Measurements from ENCODE around the gene CALCR.
"Not testable (repeated sequence)": the region's sequence is repeated elsewhere in the genome, so short reads cannot be mapped to it uniquely, and the experiment has no call there.

CALCR gene

DNA sequence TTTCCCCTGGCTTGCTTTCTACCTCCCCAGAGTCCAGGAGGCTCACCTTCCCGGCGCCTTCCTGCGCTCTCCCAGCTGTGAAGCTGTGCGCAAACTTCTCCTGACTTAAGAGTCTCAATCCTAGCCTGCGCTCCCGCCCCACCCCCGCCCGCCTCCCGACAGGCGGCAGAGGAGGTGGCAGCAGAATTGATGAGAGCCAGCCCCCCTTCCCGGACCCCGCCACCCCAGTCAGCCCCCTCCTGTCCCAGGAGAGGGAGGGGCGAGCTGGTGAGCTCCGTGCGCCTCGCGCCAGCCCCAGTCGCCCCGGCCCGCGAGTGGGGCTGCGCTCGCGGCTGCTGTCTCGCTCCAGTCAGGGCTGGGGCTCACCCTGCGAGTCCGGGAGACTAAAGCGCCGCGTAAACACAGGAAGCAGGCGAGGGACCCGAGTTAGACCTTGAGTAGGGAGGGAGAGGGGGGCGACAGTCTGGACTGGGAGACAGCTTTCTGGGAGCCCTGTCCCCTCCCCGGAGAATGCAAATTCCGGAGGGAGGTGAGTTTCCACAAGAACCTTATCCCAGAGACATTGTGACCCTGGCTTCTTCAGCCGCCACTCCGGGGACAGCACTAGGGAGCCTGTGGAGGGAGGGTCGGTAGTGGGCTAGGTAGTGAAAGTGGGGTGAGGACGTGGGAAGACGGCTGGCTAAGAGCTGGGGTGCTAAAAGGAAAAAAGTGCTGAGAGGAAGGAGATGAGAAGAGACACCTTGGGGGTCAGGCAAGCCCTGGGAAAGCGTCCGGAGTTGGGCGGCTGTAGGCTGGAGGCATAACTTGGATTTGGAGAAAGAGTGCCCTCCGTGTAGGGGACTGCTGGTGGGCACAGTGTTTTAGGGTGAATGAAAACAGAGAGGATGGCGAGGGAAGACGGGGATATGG, at the start of gene CALCR:
CALCR (minus strand) TSS at position 79 of the 909 bp plus-strand sequence. CDS start 87,743 bp downstream, outside the sequence.
- H3K4me3 Mint-ChIP-seq: peak within 1 kb of the TSS in 1 of 2 donors; percentile 33
- no peaks in the 10 kb centered on the region for H3K9me3 Mint-ChIP-seq
- ATAC-seq: peak; percentile 35

DNA sequence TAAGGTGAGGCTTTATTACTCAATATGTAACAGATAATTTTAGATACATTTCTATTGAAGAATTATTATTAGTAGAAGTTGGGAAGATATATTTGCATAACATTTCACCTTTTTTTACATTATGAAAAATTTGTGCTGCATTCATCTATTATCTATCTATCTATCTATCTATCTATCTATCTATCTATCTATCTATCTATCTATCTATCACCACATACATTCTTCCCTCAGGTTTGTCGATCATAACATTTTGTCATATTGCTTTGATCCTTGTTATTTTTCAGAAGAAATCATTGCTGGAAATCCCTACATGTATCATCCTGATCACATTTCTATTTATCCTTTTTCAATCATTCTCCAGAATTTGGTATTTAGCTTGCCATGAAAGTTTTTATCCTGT, 49.3 kb upstream of the CALCR start:
- Mint-ChIP-seq H3K4me3 (no peak overlapping the region), H3K9me3 (peaks cover 6 to 7% of the 10 kb centered on the region in 2 donors), H3K27me3 (no peaks in the 10 kb centered on the region), H3K27ac (no peak overlapping the region), H3K4me1 (no peaks in the 10 kb centered on the region)
- DNase-seq (no peak), ATAC-seq (no peak)

More for the DNA sequence above, at the start of gene CALCR:
- Mint-ChIP-seq H3K4me1 (peaks cover 4% of the 10 kb centered on the region), H3K27ac (no peak within 1 kb of the TSS), H3K27me3 (peaks cover 45% of the 10 kb centered on the region)
- no peak for DNase-seq

DNA sequence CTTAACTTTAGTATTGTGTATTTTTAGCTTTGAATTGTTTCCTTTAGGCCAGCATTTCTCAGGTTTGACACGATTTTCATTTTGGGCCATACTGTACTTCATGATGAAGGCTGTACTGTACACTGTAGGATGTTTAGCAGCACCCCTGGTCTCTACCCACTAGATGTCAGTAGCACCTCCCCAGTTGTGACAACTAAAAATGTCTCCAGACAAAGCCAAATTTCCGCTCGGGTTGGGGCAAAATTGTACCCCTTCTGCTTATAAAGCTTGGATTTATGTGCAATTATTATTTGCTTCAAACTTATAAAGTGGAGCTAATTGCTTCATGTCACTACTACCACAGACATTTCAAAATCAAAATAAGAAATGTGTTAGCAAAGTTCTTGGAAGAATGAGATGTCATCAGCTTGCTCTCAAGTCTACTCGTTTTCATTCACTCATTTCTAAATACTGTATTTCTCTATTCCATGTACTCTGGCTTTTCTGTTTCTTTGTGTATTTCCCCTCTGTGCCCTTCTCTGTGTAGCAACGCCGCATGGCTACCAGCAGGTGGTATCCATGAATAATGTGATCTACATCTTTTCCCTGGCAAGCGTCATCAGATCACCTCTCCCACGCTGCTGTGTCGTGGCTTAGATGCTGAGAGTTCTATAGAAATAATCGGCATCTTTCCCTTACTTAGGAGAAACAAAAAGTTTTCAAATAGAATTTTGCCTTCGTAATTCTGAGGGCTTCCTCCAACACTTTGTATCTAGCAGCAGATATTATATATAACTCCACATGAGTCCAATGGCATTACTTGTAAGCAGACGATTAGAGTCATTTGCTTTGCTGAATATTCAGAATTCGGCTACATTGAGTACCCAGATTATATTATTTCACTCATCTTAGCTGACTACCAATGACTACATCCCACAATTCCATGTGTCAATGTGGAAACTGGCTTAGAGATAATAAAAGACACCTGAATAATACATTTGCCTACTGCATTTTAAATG, 47.8 kb upstream of the CALCR start:
- Mint-ChIP-seq H3K9me3 (peaks cover 6 to 7% of the 10 kb centered on the region in 2 donors), H3K27ac (no peak overlapping the region), H3K27me3 (no peaks in the 10 kb centered on the region), H3K4me1 (no peaks in the 10 kb centered on the region), H3K4me3 (no peak overlapping the region)
- ATAC-seq: no peak
- DNase-seq: no peak

DNA sequence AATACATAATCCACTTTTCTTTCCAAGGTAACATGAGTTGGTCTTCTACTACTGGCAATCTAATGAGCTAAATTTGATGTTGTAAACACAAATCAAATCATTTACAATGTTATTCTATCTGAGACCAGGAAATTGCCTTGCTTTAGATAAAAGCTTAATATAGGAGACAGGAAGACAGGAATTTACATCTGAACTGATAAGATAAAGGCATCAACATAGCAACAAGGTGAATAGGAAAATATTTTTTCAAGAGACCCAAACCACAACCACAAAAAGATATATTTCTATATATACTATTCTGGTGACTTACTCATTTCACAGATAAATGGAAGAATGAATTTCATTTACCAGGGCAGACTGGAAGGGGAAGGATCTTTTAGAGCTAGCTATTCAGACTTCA, 46.3 kb upstream of the CALCR start:
- no peaks in the 10 kb centered on the region for H3K4me1 Mint-ChIP-seq
- H3K27me3 Mint-ChIP-seq: no peaks in the 10 kb centered on the region
- DNase-seq: no peak
- no peak for ATAC-seq
- H3K4me3 Mint-ChIP-seq: no peak overlapping the region
- H3K9me3 Mint-ChIP-seq: no peaks in the 10 kb centered on the region
- H3K27ac Mint-ChIP-seq: no peak overlapping the region

DNA sequence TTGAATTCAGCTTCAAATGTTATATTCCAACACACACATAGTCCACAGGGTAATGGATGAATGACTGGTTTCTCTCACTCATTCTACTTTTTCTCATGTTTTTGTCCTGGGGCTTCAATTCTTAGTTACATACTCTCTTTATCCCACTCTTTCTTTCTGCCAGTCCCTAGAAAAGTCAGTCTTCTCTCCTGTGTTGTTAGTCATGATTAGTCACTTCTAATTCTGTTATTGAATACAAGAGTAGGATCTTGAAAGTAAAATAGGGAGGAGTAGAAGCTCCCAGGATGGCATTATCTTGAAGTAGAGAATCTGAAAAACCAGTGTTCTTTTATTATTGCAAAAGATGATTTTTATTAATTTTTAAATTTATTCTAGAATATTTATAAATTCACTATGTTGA, 45.5 kb upstream of the CALCR start:
- no peak overlapping the region for H3K27ac Mint-ChIP-seq
- H3K4me3 Mint-ChIP-seq: no peak overlapping the region
- no peak for ATAC-seq
- no peaks in the 10 kb centered on the region for H3K27me3 Mint-ChIP-seq
- H3K4me1 Mint-ChIP-seq: no peaks in the 10 kb centered on the region
- H3K9me3 Mint-ChIP-seq: no peaks in the 10 kb centered on the region
- DNase-seq: no peak

DNA sequence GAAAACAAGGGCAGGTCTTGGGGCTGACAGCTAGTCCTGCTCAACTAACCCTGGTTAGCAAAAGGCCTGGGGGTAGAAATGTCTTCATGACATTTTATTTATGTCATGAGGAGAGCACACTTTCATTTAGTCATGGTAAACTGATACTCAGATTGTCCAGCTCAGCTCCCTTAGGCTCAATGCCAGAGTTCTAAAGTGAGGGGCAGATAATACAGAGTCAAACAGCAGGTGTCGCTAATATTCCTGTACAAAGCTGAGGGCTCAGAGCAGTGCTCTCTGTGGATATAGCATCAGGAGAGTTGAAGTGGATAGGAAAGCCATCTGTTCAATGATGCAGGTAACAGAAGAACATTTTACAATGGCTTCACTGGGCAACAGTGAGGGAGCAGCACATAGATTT, 26.8 kb upstream of the CALCR start:
- H3K4me3 Mint-ChIP-seq: no peak overlapping the region
- no peak overlapping the region for H3K27ac Mint-ChIP-seq
- ATAC-seq (no peak), DNase-seq (no peak)
- H3K4me1 Mint-ChIP-seq: no peaks in the 10 kb centered on the region
- no peaks in the 10 kb centered on the region for H3K27me3 Mint-ChIP-seq
- H3K9me3 Mint-ChIP-seq: no peaks in the 10 kb centered on the region

DNA sequence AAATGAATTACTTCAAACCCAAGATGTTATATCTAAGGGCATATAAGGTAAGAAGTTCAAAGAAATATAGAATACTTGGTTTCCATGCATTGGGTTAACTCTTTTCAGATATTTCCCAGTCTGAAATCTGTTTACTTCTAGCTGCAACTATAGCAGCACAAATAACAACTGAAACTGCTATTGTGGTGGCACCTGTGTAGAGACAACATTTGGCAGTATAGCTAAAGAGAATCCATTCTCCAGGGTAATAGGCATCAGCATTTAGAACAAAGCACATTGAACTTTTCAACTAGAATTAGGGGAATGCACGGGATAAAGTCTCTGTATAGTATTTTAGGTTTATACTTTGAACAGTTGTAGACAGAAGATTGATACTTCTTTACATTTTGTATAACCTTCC, 19.7 kb upstream of the CALCR start:
- DNase-seq (no peak), ATAC-seq (no peak)
- H3K4me3 Mint-ChIP-seq: no peak overlapping the region
- no peaks in the 10 kb centered on the region for H3K27me3 Mint-ChIP-seq
- no peaks in the 10 kb centered on the region for H3K9me3 Mint-ChIP-seq
- H3K27ac Mint-ChIP-seq: no peak overlapping the region
- H3K4me1 Mint-ChIP-seq: no peaks in the 10 kb centered on the region

DNA sequence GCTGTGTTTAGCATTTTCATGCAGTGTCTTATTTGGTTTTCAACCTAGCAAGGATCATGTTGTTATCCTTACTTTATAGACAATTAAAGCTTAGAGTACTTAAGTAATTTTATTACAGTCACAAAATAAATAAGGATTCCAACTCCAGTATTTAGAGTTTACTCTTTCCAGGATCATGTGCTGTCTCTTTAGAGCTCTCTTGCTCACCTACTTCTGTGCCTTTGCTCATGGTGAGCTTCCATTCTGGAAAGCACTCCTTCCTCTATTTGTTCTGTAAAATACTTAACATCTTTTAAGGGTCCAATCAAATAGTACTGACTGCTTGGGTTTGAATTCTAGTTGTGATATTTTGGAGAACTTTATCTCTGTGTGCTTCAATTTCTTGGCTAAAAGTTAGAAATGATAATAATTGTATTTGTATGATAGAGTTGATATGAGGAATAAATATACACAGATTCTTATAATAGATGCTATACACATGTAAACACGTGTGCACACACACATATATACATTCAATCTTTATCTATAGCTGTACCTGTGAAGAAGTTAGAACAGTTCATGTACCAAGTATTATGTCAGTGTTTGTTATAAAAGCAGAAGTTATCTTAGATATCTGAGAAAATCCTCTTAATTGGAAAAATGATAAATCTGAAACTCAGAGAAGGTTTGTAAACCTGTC, 18.2 kb upstream of the CALCR start:
- Mint-ChIP-seq H3K27ac (no peak overlapping the region), H3K27me3 (no peaks in the 10 kb centered on the region), H3K4me1 (no peaks in the 10 kb centered on the region), H3K9me3 (no peaks in the 10 kb centered on the region), H3K4me3 (no peak overlapping the region)
- ATAC-seq (no peak), DNase-seq (no peak)

DNA sequence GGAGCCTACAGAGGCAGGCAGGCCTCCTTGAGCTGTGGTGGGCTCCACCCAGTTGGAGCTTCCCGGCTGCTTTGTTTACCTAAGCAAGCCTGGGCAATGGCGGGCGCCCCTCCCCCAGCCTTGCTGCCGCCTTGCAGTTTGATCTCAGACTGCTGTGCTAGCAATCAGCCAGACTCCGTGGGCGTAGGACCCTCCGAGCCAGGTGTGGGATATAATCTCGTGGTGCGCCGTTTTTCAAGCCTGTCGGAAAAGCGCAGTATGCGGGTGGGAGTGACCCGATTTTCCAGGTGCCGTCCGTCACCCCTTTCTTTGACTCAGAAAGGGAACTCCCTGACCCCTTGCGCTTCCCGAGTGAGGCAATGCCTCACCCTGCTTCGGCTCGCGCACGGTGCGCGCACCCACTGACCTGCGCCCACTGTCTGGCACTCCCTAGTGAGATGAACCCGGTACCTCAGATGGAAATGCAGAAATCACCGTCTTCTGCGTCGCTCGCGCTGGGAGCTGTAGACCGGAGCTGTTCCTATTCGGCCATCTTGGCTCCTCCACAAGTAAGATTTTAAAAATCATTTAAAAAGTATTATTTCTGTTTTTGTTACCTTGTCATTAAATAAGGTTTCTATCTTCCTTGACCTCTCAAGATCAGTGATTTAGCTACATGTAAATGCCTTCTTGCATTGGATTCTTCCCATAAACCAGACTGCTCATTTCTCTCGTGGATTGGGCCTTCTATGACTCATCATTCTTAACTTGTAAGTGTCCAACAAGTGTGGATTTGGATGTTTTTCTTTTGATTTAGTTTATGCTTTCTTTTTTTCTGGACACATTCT, 16.9 kb upstream of the CALCR start:
- H3K4me3 Mint-ChIP-seq, ATAC-seq, H3K4me1 Mint-ChIP-seq, H3K9me3 Mint-ChIP-seq, H3K27ac Mint-ChIP-seq, H3K27me3 Mint-ChIP-seq, DNase-seq: not testable (repeated sequence)

DNA sequence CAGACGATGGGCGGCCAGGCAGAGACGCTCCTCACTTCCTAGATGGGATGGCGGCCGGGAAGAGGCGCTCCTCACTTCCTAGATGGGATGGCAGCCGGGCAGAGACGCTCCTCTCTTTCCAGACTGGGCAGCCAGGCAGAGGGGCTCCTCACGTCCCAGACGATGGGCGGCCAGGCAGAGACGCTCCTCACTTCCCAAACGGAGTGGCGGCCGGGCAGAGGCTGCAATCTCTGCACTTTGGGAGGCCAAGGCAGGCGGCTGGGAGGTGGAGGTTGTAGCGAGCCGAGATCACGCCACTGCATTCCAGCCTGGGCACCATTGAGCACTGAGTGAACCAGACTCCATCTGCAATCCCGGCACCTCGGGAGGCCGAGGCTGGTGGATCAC, 11.9 kb upstream of the CALCR start:
- H3K4me3 Mint-ChIP-seq, ATAC-seq, H3K4me1 Mint-ChIP-seq, H3K27ac Mint-ChIP-seq, H3K27me3 Mint-ChIP-seq, H3K9me3 Mint-ChIP-seq, DNase-seq: not testable (repeated sequence)

DNA sequence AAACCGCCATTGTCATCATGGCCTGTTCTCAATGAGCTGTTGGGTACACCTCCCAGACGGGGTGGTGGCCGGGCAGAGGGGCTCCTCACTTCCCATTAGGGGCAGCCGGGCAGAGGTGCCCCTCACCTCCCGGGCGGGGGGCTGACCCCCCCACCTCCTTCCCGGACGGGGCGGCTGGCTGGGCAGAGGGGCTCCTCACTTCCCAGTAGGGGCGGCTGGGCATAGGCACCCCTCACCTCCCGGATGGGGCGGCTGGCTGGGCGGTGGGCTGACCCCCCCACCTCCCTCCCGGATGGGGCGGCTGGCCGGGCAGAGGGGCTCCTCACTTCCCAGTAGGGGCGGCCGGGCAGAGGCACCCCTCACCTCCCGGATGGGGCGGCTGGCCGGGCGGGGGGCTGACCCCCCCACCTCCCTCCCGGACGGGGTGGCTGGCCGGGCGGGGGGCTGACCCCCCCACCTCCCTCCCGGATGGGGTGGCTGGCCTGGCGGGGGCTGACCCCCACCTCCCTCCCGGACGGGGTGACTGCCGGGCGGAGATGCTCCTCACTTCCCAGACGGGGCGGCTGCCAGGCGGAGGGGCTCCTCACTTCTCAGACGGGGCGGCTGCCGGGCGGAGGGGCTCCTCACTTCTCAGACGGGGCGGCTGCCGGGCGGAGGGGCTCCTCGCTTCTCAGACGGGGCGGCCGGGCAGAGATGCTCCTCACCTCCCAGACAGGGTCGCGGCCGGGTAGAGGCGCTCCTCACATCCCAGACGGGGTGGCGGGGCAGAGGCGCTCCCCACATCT, 11.4 kb upstream of the CALCR start:
- H3K27me3 Mint-ChIP-seq, H3K4me1 Mint-ChIP-seq, H3K27ac Mint-ChIP-seq, H3K4me3 Mint-ChIP-seq, ATAC-seq, H3K9me3 Mint-ChIP-seq, DNase-seq: not testable (repeated sequence)

DNA sequence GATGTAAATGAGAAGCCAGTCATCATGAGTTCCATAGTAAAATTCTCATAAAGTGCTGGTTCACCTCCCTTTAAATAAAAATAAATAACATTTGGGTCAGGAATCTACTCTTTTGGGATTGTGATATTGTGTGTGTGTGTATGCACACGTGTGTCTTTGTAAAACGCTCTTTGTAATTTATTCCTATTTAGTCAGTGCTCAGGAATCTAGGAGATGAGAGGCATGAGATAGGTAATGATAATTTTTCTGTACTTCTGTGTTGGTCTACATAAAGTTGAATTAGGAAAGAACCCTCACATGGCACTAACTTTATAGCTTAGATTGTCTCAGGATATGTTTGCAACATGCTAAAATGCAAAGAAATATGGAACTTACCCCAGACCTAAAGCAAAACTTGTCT, 4.9 kb upstream of the CALCR start:
- Mint-ChIP-seq H3K27me3 (peaks cover 34% of the 10 kb centered on the region), H3K4me1 (peaks cover 2% of the 10 kb centered on the region), H3K27ac (no peak overlapping the region), H3K4me3 (no peak overlapping the region), H3K9me3 (no peaks in the 10 kb centered on the region)
- no peak for ATAC-seq
- DNase-seq: no peak

DNA sequence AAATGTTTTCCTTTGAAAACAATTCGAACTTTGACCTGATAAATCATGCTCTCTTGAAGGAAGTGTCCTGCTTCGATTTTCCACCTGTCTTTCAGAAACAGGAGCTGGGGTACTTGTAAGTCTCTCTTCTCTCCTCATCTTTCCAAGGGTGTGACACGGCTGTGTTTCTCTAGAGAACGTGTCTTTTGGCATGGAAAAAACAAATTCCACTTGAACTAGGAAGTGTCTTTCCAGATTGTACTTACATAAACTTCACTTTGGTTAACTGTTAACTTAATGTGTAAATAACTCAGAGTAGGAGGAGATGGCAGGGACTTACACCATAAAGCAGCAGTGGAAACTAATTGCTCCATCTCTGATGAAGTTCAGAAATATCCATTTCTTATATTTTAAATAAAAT, 4.2 kb upstream of the CALCR start:
- Mint-ChIP-seq H3K4me1 (peaks cover 4% of the 10 kb centered on the region), H3K4me3 (no peak overlapping the region), H3K9me3 (no peaks in the 10 kb centered on the region), H3K27me3 (peaks cover 41% of the 10 kb centered on the region), H3K27ac (no peak overlapping the region)
- ATAC-seq (no peak), DNase-seq (no peak)

All from stimulated activated naive CD8-positive, alpha-beta T cell treated with anti-CD3 and anti-CD28 coated beads, Interleukin-15, amount 100 ng/mL, for 72 hours (primary cell).